Stimulated activated CD4-positive, alpha-beta T cell treated with anti-CD3 and anti-CD28 coated beads, Interleukin-12 subunit alpha, Interleukin-12 subunit beta, amount 100 ng/mL, for 4 hours (primary cell): ENCODE measurements around the gene PCTP.

Experiments
- DNase-seq: peaks from one replicate; pipeline ENCODE4 v3.0.0-alpha.2; 2020

The PCTP gene

GRCh38 chr17:55728361-55728760 lies 22.5 kb upstream of the PCTP start:
- DNase-seq: no peak

GRCh38 chr17:55728833-55729232 lies 22.0 kb upstream of the PCTP start:
- no peak for DNase-seq

GRCh38 chr17:55729484-55729883 lies 21.4 kb upstream of the PCTP start:
- DNase-seq: no peak

- no peak for DNase-seq
Measured at GRCh38 chr17:55730380-55730779, 20.5 kb upstream of the PCTP start.

GRCh38 chr17:55730808-55731207 lies 20.0 kb upstream of the PCTP start:
- no peak for DNase-seq

GRCh38 chr17:55731586-55732250 lies 19.1 kb upstream of the PCTP start:
- DNase-seq: no peak

GRCh38 chr17:55734128-55734781 lies 16.6 kb upstream of the PCTP start:
- DNase-seq: no peak

- DNase-seq: no peak
Measured at GRCh38 chr17:55735731-55736405, 15.0 kb upstream of the PCTP start.

GRCh38 chr17:55737976-55738501 lies 12.8 kb upstream of the PCTP start:
- no peak for DNase-seq

GRCh38 chr17:55740511-55741355 lies 10.1 kb upstream of the PCTP start:
- DNase-seq: no peak

GRCh38 chr17:55741356-55741700 lies 9.5 kb upstream of the PCTP start:
- no peak for DNase-seq

GRCh38 chr17:55742272-55743102 lies 8.4 kb upstream of the PCTP start:
- DNase-seq: no peak

- DNase-seq: no peak
Measured at GRCh38 chr17:55743103-55743679, 7.7 kb upstream of the PCTP start.

- DNase-seq: no peak
Measured at GRCh38 chr17:55745258-55745657, 5.6 kb upstream of the PCTP start.

- no peak for DNase-seq
Measured at GRCh38 chr17:55746466-55746865, 4.4 kb upstream of the PCTP start.

- no peak for DNase-seq
Measured at GRCh38 chr17:55747209-55747608, 3.6 kb upstream of the PCTP start.

GRCh38 chr17:55748841-55749240 lies 2.0 kb upstream of the PCTP start:
- no peak for DNase-seq

GRCh38 chr17:55749985-55750384 lies 866 bp upstream of the PCTP start:
- DNase-seq: no peak

- no peak for DNase-seq
Measured at GRCh38 chr17:55751720-55752250, 934 bp downstream of the PCTP start.

- DNase-seq: no peak
Measured at GRCh38 chr17:55756689-55757088, 5.8 kb downstream of the PCTP start.

GRCh38 chr17:55757659-55758058 lies 6.8 kb downstream of the PCTP start:
- DNase-seq: no peak

GRCh38 chr17:55758171-55758570 lies 7.3 kb downstream of the PCTP start:
- DNase-seq: no peak
